Subcutaneous adipose tissue (tissue), 4 donors: ENCODE results near the gene COX8C. TPM values are rescaled to one million over a fixed set of nuclear protein-coding genes. Genes with fewer than 3 reads are reported as not detected.

Experiments
- total RNA-seq, 4 donors: library from RNA; depleted of rRNA; stranded (reverse); fragments of >200 nt; gene quantifications; one replicate each; pipeline ENCODE4 v1.1.0, GENCODE V29; 2016
- TF ChIP-seq, protein P1 (sequence below): fragments of 450-650 bp; IDR thresholded peaks from one replicate; pipeline ENCODE4 v1.5.1; 2016; ENCODE audit warnings: low read depth, mild to moderate bottlenecking, control low read depth, antibody characterized with exemption, moderate library complexity

COX8C gene
- total RNA-seq, 4 donors from 2014 or later = not detected

GRCh38 chr14:93305725-93306418 lies 41.1 kb upstream of the COX8C start:
- TF ChIP-seq, protein P1, sequence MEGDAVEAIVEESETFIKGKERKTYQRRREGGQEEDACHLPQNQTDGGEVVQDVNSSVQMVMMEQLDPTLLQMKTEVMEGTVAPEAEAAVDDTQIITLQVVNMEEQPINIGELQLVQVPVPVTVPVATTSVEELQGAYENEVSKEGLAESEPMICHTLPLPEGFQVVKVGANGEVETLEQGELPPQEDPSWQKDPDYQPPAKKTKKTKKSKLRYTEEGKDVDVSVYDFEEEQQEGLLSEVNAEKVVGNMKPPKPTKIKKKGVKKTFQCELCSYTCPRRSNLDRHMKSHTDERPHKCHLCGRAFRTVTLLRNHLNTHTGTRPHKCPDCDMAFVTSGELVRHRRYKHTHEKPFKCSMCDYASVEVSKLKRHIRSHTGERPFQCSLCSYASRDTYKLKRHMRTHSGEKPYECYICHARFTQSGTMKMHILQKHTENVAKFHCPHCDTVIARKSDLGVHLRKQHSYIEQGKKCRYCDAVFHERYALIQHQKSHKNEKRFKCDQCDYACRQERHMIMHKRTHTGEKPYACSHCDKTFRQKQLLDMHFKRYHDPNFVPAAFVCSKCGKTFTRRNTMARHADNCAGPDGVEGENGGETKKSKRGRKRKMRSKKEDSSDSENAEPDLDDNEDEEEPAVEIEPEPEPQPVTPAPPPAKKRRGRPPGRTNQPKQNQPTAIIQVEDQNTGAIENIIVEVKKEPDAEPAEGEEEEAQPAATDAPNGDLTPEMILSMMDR = no peak

- TF ChIP-seq, protein P1 = no peak
Measured at GRCh38 chr14:93306812-93307211, 40.2 kb upstream of the COX8C start.

GRCh38 chr14:93308686-93309345 lies 38.2 kb upstream of the COX8C start:
- TF ChIP-seq, protein P1 = no peak

DNA sequence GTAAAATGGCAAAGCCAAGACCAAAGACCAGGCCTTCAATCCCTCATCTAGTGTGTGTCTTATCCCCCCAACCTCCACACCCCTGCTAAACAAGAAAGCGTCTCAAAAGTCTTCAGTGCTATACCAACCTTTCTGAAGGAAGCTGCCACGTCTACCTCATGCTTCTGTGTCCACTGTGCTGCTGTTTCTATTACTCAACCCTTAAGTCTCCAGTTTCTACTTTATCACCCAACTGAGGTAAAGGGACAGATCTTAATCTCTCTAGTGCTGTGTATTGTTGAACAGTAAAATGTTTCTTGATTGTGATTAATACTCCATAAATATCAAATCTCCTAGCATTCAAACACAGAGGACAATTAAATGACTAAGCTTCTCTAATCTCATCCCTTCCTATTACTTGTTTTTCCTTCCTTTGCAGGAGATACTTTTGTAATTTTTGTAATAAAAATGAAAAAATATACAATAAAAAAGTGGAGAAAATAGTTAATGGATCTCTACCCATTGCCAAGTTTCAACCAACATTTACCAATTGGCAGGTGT lies 37.5 kb upstream of the COX8C start:
- TF ChIP-seq, protein P1 = no peak

DNA sequence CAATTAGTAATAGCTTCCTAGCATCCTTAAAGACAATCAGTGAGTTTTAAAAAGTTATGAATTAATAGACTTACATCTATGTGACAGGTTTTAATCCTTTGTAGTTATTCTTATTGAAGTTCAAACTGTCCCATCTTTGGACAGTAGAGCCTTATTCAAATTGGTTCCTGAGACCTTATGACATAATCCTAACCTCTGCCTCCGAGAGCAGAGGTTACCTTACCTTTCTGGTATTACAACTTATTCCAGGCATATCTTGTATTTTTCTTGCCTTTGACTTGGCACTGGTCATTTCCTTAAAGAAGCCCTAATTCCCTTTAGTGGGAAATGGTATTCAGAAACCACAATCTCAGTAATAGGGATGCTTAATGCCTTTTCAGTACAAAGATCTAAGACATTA lies 35.9 kb upstream of the COX8C start:
- TF ChIP-seq, protein P1 = no peak

DNA sequence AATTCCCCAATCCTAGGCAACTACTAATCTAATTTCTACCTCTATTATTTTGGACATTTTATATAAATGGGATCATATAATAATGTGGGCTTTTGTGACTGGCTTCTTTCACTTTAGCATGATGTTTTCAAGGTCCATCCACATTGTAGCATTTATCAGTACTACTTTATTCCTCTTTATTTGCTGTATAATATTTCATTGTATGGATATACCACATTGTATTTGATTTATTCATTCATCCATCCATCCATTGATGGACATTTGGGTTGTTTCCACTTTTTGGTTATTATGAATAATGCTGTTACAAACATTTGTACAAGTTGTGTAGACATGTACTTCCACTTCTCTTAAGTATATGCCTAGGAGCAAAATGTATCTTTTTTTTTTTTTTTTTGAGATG lies 31.4 kb upstream of the COX8C start:
- TF ChIP-seq, protein P1 = no peak

- TF ChIP-seq, protein P1 = no peak
Measured at GRCh38 chr14:93316716-93317115, 30.3 kb upstream of the COX8C start.
